ENCODE data around the gene TRDN.

The TRDN gene

DNA sequence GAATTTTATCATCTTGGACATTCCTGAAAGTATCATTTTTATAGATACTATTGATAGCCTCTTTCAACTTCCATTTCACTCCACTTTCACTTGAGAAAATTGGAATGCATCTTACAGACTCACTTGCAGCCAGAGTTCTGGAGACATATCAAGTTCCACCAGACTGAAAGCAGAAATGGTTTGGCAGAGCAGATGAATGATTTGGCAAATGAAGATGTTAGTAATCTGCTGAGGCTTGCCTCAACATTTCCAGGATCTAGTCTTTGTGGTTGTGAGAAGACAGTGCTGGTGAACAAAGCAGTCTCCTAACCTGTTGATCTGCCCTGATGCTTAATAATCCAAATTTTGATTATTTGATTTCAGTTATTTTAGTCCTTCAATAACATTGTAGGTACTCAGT lies 202.6 kb downstream of the TRDN start:
- no peak overlapping the region for H3K4me3 ChIP-seq (ENCODE audit: low read length)
- peaks cover 5% of the 10 kb centered on the region for H3K4me1 ChIP-seq (ENCODE audit: control insufficient read depth, low read depth, low read length)
- H3K27me3 ChIP-seq (ENCODE audit: control insufficient read depth, insufficient read depth, low read length), result no peaks in the 10 kb centered on the region
- H3K27ac ChIP-seq (ENCODE audit: low read length), result no peak overlapping the region
- no peaks in the 10 kb centered on the region for H3K36me3 ChIP-seq (ENCODE audit: control insufficient read depth, low read depth, low read length)
- no peaks in the 10 kb centered on the region for H3K9me3 ChIP-seq (ENCODE audit: control insufficient read depth, low read depth, low read length)
- no peak overlapping the region for H3K9ac ChIP-seq (ENCODE audit: low read length)

DNA sequence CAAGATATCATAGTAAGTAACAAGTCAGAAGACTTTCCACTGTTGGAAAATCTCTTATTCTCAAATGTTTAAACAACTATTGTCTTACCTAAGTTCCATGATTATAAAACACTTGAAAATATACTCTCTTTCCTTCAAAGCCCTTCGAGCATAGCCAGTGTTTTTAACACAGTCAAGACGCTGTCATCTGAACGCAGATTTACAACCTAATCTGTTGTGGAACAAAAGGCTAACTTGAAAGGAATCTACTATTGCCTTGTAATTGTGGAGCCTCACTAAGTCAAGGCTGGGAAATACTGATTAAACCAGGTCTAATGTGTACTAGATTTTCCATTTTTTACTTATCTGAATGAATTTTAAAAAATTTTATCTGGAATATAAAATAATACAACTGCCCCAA lies 205.8 kb downstream of the TRDN start:
- no peaks in the 10 kb centered on the region for H3K9me3 ChIP-seq (ENCODE audit: control insufficient read depth, low read depth, low read length)
- no peak overlapping the region for H3K4me3 ChIP-seq (ENCODE audit: low read length)
- H3K36me3 ChIP-seq (ENCODE audit: control insufficient read depth, low read depth, low read length), result no peaks in the 10 kb centered on the region
- no peaks in the 10 kb centered on the region for H3K27me3 ChIP-seq (ENCODE audit: control insufficient read depth, insufficient read depth, low read length)
- H3K27ac ChIP-seq (ENCODE audit: low read length), result no peak overlapping the region
- H3K4me1 ChIP-seq (ENCODE audit: control insufficient read depth, low read depth, low read length), result no peaks in the 10 kb centered on the region
- H3K9ac ChIP-seq (ENCODE audit: low read length), result no peak overlapping the region

DNA sequence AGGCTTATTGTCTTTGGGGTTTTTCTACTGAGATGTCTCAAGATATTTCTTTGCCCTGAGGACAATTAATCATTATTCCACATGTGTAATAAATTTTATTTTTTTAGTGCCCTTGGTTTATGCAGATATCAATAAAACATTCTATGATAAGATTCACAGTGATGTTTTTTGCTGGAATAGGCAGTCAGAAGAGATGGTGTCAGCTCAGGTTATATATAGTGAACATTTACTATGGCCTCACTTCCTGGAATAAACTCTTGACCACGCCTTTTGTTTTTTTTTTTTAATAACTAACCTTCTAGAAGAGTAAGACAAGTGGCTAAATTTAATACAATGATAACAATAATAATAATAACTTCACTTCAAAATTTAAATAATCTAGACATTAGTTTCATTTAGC lies 209.7 kb downstream of the TRDN start:
- H3K4me3 ChIP-seq (ENCODE audit: low read length), result no peak overlapping the region
- H3K27me3 ChIP-seq (ENCODE audit: control insufficient read depth, insufficient read depth, low read length), result no peaks in the 10 kb centered on the region
- peaks cover 4% of the 10 kb centered on the region for H3K4me1 ChIP-seq (ENCODE audit: control insufficient read depth, low read depth, low read length)
- H3K36me3 ChIP-seq (ENCODE audit: control insufficient read depth, low read depth, low read length), result no peaks in the 10 kb centered on the region
- H3K9me3 ChIP-seq (ENCODE audit: control insufficient read depth, low read depth, low read length), result no peaks in the 10 kb centered on the region
- no peak overlapping the region for H3K9ac ChIP-seq (ENCODE audit: low read length)
- no peak overlapping the region for H3K27ac ChIP-seq (ENCODE audit: low read length)

DNA sequence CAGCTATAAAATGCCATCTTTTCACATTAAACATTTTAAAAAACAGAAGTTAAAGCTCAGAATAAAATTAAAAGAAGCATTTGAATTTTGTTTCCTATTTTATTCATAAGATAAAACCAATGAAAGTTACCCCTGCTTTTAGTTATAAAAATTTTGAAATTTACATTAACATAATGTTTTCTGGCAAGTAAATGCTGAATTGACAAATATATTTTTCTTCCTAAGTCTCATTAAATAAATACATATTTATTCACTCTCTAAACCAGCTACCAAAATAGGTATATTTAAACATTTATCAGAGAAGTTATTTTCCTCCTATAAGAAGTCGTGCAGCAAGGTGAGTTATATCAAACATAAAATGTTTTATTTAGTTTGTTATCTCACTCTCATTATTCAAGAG lies 213.6 kb downstream of the TRDN start:
- Histone ChIP-seq H3K4me3 (ENCODE audit: low read length) (no peak overlapping the region), H3K9me3 (ENCODE audit: control insufficient read depth, low read depth, low read length) (no peaks in the 10 kb centered on the region), H3K27me3 (ENCODE audit: control insufficient read depth, insufficient read depth, low read length) (no peaks in the 10 kb centered on the region), H3K9ac (ENCODE audit: low read length) (no peak overlapping the region), H3K27ac (ENCODE audit: low read length) (no peak overlapping the region), H3K36me3 (ENCODE audit: control insufficient read depth, low read depth, low read length) (no peaks in the 10 kb centered on the region), H3K4me1 (ENCODE audit: control insufficient read depth, low read depth, low read length) (peaks cover 4% of the 10 kb centered on the region)

DNA sequence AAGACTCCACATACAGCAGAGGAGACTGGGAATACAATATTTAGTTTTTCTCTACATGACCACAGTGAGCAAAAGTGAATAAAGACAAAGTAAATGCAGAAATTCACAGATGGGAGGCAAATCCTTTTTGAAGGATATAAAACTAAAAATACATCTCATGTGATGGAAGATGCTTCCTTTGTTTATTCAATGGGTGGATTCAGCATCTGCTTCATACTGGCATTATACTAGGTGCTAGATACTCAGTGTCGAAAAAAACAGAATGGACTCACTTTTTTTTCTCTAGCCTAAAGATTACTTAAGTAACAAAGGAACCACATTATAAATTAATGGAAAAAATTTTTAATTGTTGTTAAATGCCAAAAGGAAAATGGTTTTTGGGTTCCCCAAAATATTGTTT lies 216.2 kb downstream of the TRDN start:
- no peak overlapping the region for H3K9ac ChIP-seq (ENCODE audit: low read length)

DNA sequence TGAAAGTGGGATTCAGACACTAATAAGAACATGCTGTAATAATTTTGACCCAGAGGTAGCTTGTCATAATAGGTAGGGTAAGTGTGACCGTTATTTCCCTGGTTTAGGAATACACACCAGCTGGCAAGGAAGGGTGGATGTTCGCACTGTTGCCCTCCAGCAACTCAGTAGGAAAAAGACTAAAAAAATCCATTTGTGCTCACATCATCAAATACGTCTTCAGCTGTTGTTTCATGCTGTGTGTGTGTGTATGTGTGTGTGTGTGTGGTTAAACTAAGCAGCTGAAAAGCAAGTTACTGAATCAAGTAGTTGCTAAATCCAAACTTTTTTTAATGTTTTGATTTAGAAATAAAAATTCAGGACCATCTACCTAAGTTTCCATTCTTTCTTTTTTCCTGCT lies 218.7 kb downstream of the TRDN start:
- Histone ChIP-seq H3K9me3 (ENCODE audit: control insufficient read depth, low read depth, low read length) (no peaks in the 10 kb centered on the region), H3K36me3 (ENCODE audit: control insufficient read depth, low read depth, low read length) (no peaks in the 10 kb centered on the region), H3K9ac (ENCODE audit: low read length) (no peak overlapping the region), H3K4me3 (ENCODE audit: low read length) (no peak overlapping the region), H3K27ac (ENCODE audit: low read length) (no peak overlapping the region), H3K27me3 (ENCODE audit: control insufficient read depth, insufficient read depth, low read length) (no peaks in the 10 kb centered on the region), H3K4me1 (ENCODE audit: control insufficient read depth, low read depth, low read length) (peaks cover 17% of the 10 kb centered on the region)

More for the DNA sequence above, 216.2 kb downstream of the TRDN start:
- Histone ChIP-seq H3K27ac (ENCODE audit: low read length) (no peak overlapping the region), H3K27me3 (ENCODE audit: control insufficient read depth, insufficient read depth, low read length) (no peaks in the 10 kb centered on the region), H3K4me1 (ENCODE audit: control insufficient read depth, low read depth, low read length) (peaks cover 21% of the 10 kb centered on the region), H3K4me3 (ENCODE audit: low read length) (no peak overlapping the region), H3K9me3 (ENCODE audit: control insufficient read depth, low read depth, low read length) (no peaks in the 10 kb centered on the region), H3K36me3 (ENCODE audit: control insufficient read depth, low read depth, low read length) (no peaks in the 10 kb centered on the region)

DNA sequence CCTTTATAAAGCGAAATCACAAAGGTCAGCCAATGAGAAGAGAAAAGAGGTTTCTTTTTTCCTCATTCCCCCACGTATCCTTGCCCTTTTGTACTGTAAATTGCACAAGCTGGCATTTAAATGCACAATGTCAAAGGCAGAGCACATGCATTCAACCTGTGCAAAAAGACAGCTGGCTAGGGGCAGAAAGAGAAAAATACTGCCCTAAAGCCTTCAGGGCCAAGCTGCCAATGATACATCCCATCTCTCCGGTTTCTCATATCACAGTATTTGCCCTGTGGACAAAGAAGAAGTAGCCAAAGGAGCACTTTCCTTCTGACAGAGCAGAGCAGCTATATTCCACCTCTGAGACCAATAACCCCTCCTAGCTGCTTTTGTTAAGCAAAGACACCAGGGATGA lies 219.2 kb downstream of the TRDN start:
- Histone ChIP-seq H3K4me3 (ENCODE audit: low read length) (no peak overlapping the region), H3K27me3 (ENCODE audit: control insufficient read depth, insufficient read depth, low read length) (no peaks in the 10 kb centered on the region), H3K36me3 (ENCODE audit: control insufficient read depth, low read depth, low read length) (no peaks in the 10 kb centered on the region), H3K9ac (ENCODE audit: low read length) (no peak overlapping the region), H3K9me3 (ENCODE audit: control insufficient read depth, low read depth, low read length) (no peaks in the 10 kb centered on the region), H3K4me1 (ENCODE audit: control insufficient read depth, low read depth, low read length) (peaks cover 17% of the 10 kb centered on the region), H3K27ac (ENCODE audit: low read length) (no peak overlapping the region)

DNA sequence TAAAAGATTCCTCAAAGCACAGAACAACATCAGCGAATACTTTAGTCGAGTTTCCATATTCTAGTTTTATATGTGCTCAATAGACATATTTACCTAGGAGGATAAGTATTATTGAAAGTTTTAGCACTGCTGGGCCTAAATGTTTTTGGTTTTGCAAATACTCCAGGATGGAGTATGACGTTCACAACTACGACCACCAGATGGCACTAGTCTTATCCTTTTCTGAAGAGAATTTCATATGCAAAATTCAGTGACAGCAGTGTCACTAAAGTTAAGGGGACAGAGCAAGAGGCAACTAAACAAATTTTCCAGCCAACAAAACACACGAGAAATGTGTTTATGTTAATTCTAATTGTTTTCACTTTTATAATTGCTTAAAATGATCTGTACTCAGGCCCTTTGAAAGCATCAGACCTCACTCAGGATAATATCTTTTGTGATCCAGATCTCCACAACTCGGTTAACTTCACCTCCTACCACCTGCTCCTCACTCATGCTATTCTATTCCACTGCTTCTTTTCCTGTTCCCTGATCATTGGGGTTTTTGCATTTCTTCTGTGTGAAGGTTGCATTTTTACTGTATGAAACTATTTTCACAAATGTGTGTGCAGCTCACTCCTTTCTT lies 220.8 kb downstream of the TRDN start:
- Histone ChIP-seq H3K27ac (ENCODE audit: low read length) (no peak overlapping the region), H3K4me1 (ENCODE audit: control insufficient read depth, low read depth, low read length) (peaks cover 17% of the 10 kb centered on the region), H3K9ac (ENCODE audit: low read length) (no peak overlapping the region), H3K36me3 (ENCODE audit: control insufficient read depth, low read depth, low read length) (no peaks in the 10 kb centered on the region), H3K4me3 (ENCODE audit: low read length) (no peak overlapping the region), H3K27me3 (ENCODE audit: control insufficient read depth, insufficient read depth, low read length) (no peaks in the 10 kb centered on the region), H3K9me3 (ENCODE audit: control insufficient read depth, low read depth, low read length) (no peaks in the 10 kb centered on the region)

DNA sequence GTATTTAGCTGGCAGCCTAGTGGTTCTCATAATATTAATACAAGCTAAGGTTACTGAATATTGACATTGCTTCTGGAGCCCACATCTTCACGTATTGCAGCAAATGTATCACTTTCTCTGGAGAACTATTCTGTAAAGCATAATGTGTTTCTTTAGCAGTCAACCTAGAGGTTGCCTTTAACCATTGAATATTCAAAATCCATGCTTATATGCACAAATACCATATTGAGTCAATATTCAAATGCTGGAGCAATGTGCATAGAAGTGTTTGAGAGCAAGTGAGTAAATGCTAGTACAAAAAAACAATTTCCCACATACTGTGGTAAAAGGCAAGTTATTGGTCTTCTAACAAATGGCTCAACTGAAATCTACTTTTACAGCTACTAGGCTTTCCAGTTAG lies 231.8 kb downstream of the TRDN start:
- H3K4me1 ChIP-seq (ENCODE audit: control insufficient read depth, low read depth, low read length), result no peaks in the 10 kb centered on the region
- H3K4me3 ChIP-seq (ENCODE audit: low read length), result no peak overlapping the region
- H3K36me3 ChIP-seq (ENCODE audit: control insufficient read depth, low read depth, low read length), result no peaks in the 10 kb centered on the region
- no peak overlapping the region for H3K9ac ChIP-seq (ENCODE audit: low read length)
- H3K9me3 ChIP-seq (ENCODE audit: control insufficient read depth, low read depth, low read length), result no peaks in the 10 kb centered on the region
- H3K27me3 ChIP-seq (ENCODE audit: control insufficient read depth, insufficient read depth, low read length), result no peaks in the 10 kb centered on the region
- H3K27ac ChIP-seq (ENCODE audit: low read length), result no peak overlapping the region

DNA sequence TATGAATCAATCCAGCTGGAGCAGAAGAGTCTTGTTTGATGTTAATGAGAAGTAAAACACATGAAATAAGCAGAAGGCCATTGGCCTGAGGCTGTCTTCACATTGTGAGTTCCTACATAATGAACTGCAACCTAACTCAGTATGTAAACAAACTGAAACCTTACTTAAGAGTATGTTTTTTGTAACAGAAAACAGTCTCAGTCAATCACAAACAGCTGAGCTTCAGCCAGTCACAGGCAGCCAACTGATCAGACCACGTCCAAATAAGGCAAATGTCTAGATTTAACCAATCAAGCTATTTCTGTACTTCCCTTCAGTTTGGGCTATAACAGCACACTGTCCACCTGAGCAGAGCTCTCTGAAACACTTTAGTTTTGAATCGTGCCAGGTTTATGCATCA lies 234.7 kb downstream of the TRDN start:
- Histone ChIP-seq H3K27ac (ENCODE audit: low read length) (no peak overlapping the region), H3K36me3 (ENCODE audit: control insufficient read depth, low read depth, low read length) (no peaks in the 10 kb centered on the region), H3K9me3 (ENCODE audit: control insufficient read depth, low read depth, low read length) (no peaks in the 10 kb centered on the region), H3K9ac (ENCODE audit: low read length) (no peak overlapping the region), H3K4me1 (ENCODE audit: control insufficient read depth, low read depth, low read length) (no peaks in the 10 kb centered on the region), H3K4me3 (ENCODE audit: low read length) (no peak overlapping the region), H3K27me3 (ENCODE audit: control insufficient read depth, insufficient read depth, low read length) (no peaks in the 10 kb centered on the region)

DNA sequence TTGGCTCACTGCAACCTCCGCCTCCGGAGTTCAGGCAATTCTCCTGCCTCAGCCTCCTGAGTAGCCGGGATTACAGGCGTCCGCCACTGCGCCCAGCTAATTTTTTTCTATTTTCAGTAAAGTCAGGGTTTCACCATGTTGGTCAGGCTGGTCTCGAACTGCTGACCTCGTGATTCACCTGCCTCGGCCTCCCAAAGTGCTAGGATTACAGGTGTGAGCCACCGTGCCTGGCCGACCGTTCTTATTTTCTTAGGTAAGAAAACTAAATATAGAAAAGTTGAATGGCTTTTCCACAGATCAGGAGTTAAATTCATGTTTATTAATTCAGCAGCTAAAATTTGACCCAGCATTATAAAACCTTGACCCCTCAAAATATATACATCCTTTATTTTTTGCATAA lies 238.7 kb downstream of the TRDN start:
- no peaks in the 10 kb centered on the region for H3K36me3 ChIP-seq (ENCODE audit: control insufficient read depth, low read depth, low read length)
- no peak overlapping the region for H3K9ac ChIP-seq (ENCODE audit: low read length)
- H3K4me3 ChIP-seq (ENCODE audit: low read length), result no peak overlapping the region
- no peaks in the 10 kb centered on the region for H3K4me1 ChIP-seq (ENCODE audit: control insufficient read depth, low read depth, low read length)
- H3K27me3 ChIP-seq (ENCODE audit: control insufficient read depth, insufficient read depth, low read length), result no peaks in the 10 kb centered on the region
- no peak overlapping the region for H3K27ac ChIP-seq (ENCODE audit: low read length)
- no peaks in the 10 kb centered on the region for H3K9me3 ChIP-seq (ENCODE audit: control insufficient read depth, low read depth, low read length)

DNA sequence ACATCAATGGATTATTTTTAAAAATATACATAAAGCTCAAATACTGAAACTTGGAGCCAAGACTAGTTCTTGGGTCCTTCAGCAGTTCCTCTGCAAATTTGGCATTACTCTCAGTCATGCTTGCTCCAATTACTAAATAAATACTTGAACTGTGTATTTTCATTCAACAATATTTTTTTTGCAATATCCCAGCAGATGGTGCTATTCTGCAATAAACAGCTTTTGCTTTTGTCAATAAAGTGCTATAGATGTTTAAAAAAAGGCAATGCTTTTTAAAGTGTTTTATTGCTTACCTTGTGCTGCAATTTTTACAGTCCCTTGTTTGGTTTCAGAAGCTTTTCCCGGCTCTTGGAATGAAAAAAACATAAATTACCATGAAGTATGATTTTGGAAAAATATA lies 243.4 kb downstream of the TRDN start:
- no peaks in the 10 kb centered on the region for H3K4me1 ChIP-seq (ENCODE audit: control insufficient read depth, low read depth, low read length)
- H3K27ac ChIP-seq (ENCODE audit: low read length), result no peak overlapping the region
- H3K9me3 ChIP-seq (ENCODE audit: control insufficient read depth, low read depth, low read length), result no peaks in the 10 kb centered on the region
- H3K36me3 ChIP-seq (ENCODE audit: control insufficient read depth, low read depth, low read length), result no peaks in the 10 kb centered on the region
- H3K27me3 ChIP-seq (ENCODE audit: control insufficient read depth, insufficient read depth, low read length), result no peaks in the 10 kb centered on the region
- no peak overlapping the region for H3K9ac ChIP-seq (ENCODE audit: low read length)
- no peak overlapping the region for H3K4me3 ChIP-seq (ENCODE audit: low read length)

All from iPS-18a (cell line).